OCI-LY1 (cell line): ENCODE measurements around the gene ASIC3.

Experiments used
- EZH2 ChIP-seq: fragments of 200-600 bp; sonication (generic), shearing (Covaris generic); IDR thresholded peaks from 2 replicates; pipeline ENCODE4 v1.8.0; 2017; ENCODE audit warnings: borderline replicate concordance, mixed run types, mild to moderate bottlenecking, antibody characterized with exemption, low read length, moderate library complexity, mixed read lengths
- TF ChIP-seq, protein P1 (sequence below): fragments of 200-600 bp; sonication (generic), shearing (Covaris generic); IDR thresholded peaks from 2 replicates; pipeline ENCODE4 v1.5.1; 2017; ENCODE audit warnings: mild to moderate bottlenecking, antibody characterized with exemption, low read length, moderate library complexity, mixed read lengths

GRCh38 chr7:151009327-151010036 lies 38.8 kb upstream of the ASIC3 start:
- TF ChIP-seq EZH2, result no peak
- TF ChIP-seq, protein P1, sequence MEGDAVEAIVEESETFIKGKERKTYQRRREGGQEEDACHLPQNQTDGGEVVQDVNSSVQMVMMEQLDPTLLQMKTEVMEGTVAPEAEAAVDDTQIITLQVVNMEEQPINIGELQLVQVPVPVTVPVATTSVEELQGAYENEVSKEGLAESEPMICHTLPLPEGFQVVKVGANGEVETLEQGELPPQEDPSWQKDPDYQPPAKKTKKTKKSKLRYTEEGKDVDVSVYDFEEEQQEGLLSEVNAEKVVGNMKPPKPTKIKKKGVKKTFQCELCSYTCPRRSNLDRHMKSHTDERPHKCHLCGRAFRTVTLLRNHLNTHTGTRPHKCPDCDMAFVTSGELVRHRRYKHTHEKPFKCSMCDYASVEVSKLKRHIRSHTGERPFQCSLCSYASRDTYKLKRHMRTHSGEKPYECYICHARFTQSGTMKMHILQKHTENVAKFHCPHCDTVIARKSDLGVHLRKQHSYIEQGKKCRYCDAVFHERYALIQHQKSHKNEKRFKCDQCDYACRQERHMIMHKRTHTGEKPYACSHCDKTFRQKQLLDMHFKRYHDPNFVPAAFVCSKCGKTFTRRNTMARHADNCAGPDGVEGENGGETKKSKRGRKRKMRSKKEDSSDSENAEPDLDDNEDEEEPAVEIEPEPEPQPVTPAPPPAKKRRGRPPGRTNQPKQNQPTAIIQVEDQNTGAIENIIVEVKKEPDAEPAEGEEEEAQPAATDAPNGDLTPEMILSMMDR, result 0 out of 2 replicates have a peak, but pooled peaks have one; percentile 21
